Progenitor cell of endocrine pancreas (in vitro differentiated cells): ENCODE measurements around the gene RGS7. TPM values are rescaled to one million over a fixed set of nuclear protein-coding genes. Genes with fewer than 3 reads are reported as not detected.

Experiments
- DNase-seq: peaks from one replicate; pipeline ENCODE4 v3.0.0; 2021; ENCODE audit warnings: low spot score; ENCODE audit not compliant: unreplicated experiment
- H3K27ac Mint-ChIP-seq: 2 replicates; pipeline ENCODE4 v1.8.0; 2021; ENCODE audit warnings: mild to moderate bottlenecking, moderate library complexity, mixed read lengths
- H3K27me3 Mint-ChIP-seq: 2 replicates; pipeline ENCODE4 v1.8.0; 2021; ENCODE audit warnings: mixed read lengths
- H3K36me3 Mint-ChIP-seq: 2 replicates; pipeline ENCODE4 v1.8.0; 2022; ENCODE audit warnings: mixed read lengths; ENCODE audit not compliant: insufficient read depth
- H3K4me1 Mint-ChIP-seq: 2 replicates; pipeline ENCODE4 v1.8.0; 2021; ENCODE audit warnings: low read depth, mixed read lengths
- H3K4me3 Mint-ChIP-seq: 2 replicates; pipeline ENCODE4 v1.8.0; 2021; ENCODE audit warnings: low read depth, mild to moderate bottlenecking, moderate library complexity, mixed read lengths
- H3K9me3 Mint-ChIP-seq: 2 replicates; pipeline ENCODE4 v1.8.0; 2021; ENCODE audit warnings: low read depth, mixed read lengths
- CTCF ChIP-seq: fragments of 200-600 bp; sonication (generic); IDR thresholded peaks from one replicate; pipeline ENCODE4 v1.5.0; 2021; ENCODE audit warnings: antibody characterized with exemption, mild to moderate bottlenecking; ENCODE audit not compliant: unreplicated experiment
- total RNA-seq: library from RNA; stranded (reverse); gene quantifications from 2 replicates; pipeline ENCODE4 v1.2.1, GENCODE V29; 2021

Gene RGS7
- total RNA-seq, 1 donor from 2014 or later = 2.4 TPM

DNA sequence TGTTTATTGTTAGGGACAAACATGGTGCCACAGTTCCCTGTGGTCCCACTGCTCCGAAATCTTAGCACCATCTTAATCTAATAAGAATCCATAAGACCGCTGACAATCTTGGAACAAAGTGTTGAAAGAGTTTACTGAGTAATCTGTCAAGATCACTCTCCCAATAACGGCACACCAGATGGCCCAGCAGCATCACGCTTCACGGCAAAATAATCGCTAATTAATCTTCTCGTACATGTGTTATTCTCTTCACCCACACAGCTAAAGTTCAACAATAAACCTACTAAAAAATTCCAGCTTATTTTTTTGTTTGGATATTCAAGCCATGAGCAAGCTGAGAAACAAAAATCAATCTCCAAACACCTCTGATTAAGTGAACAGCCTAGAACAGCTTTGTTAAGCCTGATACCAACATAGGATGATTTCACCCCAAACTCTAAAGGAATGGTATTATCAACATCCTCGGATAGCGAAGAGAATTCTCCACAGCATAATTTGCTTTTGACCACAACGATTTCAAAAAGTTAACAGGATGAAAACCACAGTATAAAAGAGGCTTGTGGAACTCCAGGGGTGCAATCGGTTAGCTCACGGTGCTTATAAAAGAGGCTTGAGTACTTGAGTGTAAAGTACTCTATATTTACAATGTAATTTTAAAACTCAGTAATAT, 415.2 kb downstream of the RGS7 start:
- Mint-ChIP-seq H3K27ac (no peak overlapping the region), H3K9me3 (peaks cover 15% of the 10 kb centered on the region), H3K36me3 (peaks cover 3% of the 10 kb centered on the region), H3K27me3 (no peaks in the 10 kb centered on the region), H3K4me1 (peaks cover 5% of the 10 kb centered on the region), H3K4me3 (no peak overlapping the region)
- no peak for DNase-seq
- TF ChIP-seq CTCF = no peak

GRCh38 chr1:240936911-240937668, 419.9 kb downstream of the RGS7 start:
- Mint-ChIP-seq H3K9me3 (peaks cover 18% of the 10 kb centered on the region), H3K27ac (no peak overlapping the region), H3K4me3 (no peak overlapping the region), H3K27me3 (no peaks in the 10 kb centered on the region), H3K36me3 (peaks cover 4% of the 10 kb centered on the region), H3K4me1 (peaks cover 5% of the 10 kb centered on the region)
- no peak for TF ChIP-seq CTCF
- DNase-seq = no peak

GRCh38 chr1:240935920-240936319, 421.1 kb downstream of the RGS7 start:
- TF ChIP-seq CTCF = no peak
- Mint-ChIP-seq H3K9me3 (peaks cover 18% of the 10 kb centered on the region), H3K27me3 (no peaks in the 10 kb centered on the region)

GRCh38 chr1:240931031-240931430, 426.0 kb downstream of the RGS7 start:
- Mint-ChIP-seq H3K27ac (no peak overlapping the region), H3K9me3 (peaks cover 3% of the 10 kb centered on the region), H3K27me3 (no peaks in the 10 kb centered on the region), H3K4me1 (peaks cover 2% of the 10 kb centered on the region), H3K36me3 (no peaks in the 10 kb centered on the region), H3K4me3 (no peak overlapping the region)
- TF ChIP-seq CTCF = no peak
- DNase-seq = no peak

More at GRCh38 chr1:240935920-240936319, 421.1 kb downstream of the RGS7 start:
- Mint-ChIP-seq H3K4me1 (no peaks in the 10 kb centered on the region), H3K36me3 (peaks cover 4% of the 10 kb centered on the region), H3K4me3 (no peak overlapping the region), H3K27ac (no peak overlapping the region)
- DNase-seq = no peak

GRCh38 chr1:240928265-240928664, 428.7 kb downstream of the RGS7 start:
- no peaks in the 10 kb centered on the region for H3K27me3 Mint-ChIP-seq
- no peaks in the 10 kb centered on the region for H3K36me3 Mint-ChIP-seq
- peaks cover 2% of the 10 kb centered on the region for H3K4me1 Mint-ChIP-seq
- no peak for TF ChIP-seq CTCF
- H3K9me3 Mint-ChIP-seq = peaks cover 3% of the 10 kb centered on the region
- no peak overlapping the region for H3K4me3 Mint-ChIP-seq
- no peak overlapping the region for H3K27ac Mint-ChIP-seq
- DNase-seq = no peak
